Measurements from ENCODE around the gene FGD4.
"Not testable (repeated sequence)": the region's sequence is repeated elsewhere in the genome, so short reads cannot be mapped to it uniquely, and the experiment has no call there.

FGD4 gene

DNA sequence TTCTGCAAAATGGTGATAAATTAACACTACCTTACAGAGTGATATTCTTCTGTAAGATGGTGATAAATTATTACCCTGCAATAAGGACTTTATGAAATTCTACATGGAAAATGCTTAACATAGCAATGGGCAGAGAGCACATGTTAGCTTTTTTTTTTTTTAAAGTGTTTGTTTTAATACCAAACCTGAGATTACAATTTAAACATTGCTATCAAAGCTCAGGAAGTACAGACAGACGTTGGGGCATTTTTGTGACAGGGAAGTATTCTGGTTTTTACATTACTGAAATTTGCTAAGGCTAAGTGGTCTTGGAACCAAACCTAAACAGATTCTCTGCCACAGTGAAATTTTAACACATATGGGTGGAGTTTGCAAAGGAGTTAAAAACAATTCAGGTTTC, 133.1 kb downstream of the FGD4 start:
- H3K4me1 ChIP-seq (ENCODE audit: control insufficient read depth, insufficient read depth, low read length), result peaks cover 18% of the 10 kb centered on the region
- no peak for DNase-seq (ENCODE audit: low read depth)
- no peaks in the 10 kb centered on the region for H3K9me3 ChIP-seq (ENCODE audit: control insufficient read depth, low read length)
- no peak overlapping the region for H3K9ac ChIP-seq (ENCODE audit: low read length)
- no peaks in the 10 kb centered on the region for H3K36me3 ChIP-seq (ENCODE audit: control insufficient read depth, insufficient read depth, low read length, severe bottlenecking)
- H3K4me3 ChIP-seq (ENCODE audit: low read length), result no peak overlapping the region
- H3K27me3 ChIP-seq (replicated peaks; ENCODE audit: control insufficient read depth, insufficient read depth, low read length), result no peaks in the 10 kb centered on the region

GRCh38 chr12:32532951-32533350, 133.6 kb downstream of the FGD4 start:
- Histone ChIP-seq H3K27me3 (replicated peaks; ENCODE audit: control insufficient read depth, insufficient read depth, low read length) (no peaks in the 10 kb centered on the region), H3K4me1 (ENCODE audit: control insufficient read depth, insufficient read depth, low read length) (peaks cover 20% of the 10 kb centered on the region), H3K4me3 (ENCODE audit: low read length) (no peak overlapping the region), H3K36me3 (ENCODE audit: control insufficient read depth, insufficient read depth, low read length, severe bottlenecking) (no peaks in the 10 kb centered on the region), H3K9ac (ENCODE audit: low read length) (no peak overlapping the region), H3K9me3 (ENCODE audit: control insufficient read depth, low read length) (no peaks in the 10 kb centered on the region)
- DNase-seq (ENCODE audit: low read depth), result no peak

GRCh38 chr12:32533506-32533905, 134.1 kb downstream of the FGD4 start:
- Histone ChIP-seq H3K4me1 (ENCODE audit: control insufficient read depth, insufficient read depth, low read length) (peaks cover 26% of the 10 kb centered on the region), H3K4me3 (ENCODE audit: low read length) (peak overlapping the region; percentile 82), H3K9ac (ENCODE audit: low read length) (peak overlapping the region; percentile 92)
- not testable (repeated sequence) for H3K36me3 ChIP-seq (ENCODE audit: control insufficient read depth, insufficient read depth, low read length, severe bottlenecking); H3K9me3 ChIP-seq (ENCODE audit: control insufficient read depth, low read length); H3K27me3 ChIP-seq (replicated peaks; ENCODE audit: control insufficient read depth, insufficient read depth, low read length); DNase-seq (ENCODE audit: low read depth)

DNA sequence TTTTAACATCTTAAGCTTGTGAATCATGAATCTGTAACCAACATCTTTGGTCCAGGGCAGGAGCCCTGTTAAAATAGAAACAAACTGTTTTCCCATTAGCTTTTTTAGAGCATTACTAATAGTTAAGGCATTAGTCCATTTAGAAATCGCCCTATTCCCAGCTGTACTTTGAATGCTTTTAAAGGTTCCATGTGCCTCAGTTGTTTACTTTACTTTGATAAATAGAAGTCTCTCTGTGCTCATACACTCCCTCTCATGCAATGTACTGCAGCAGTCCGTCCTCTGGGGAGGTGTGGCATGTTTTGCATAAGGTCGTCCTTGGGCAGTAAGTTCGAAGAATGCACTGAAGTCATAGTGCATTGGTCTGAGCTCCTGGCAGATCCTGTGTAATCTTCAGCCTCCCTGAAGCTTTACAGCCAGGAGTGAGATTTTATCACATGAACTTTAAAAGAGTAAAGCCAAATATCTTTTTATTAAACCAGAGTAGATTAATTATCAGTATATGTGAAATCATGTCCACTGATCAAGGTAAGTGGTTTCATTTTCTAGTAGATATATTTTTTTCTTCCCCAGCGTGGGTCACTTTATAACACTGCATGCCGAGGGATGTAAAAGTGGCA, 134.7 kb downstream of the FGD4 start:
- Histone ChIP-seq H3K27me3 (replicated peaks; ENCODE audit: control insufficient read depth, insufficient read depth, low read length) (no peaks in the 10 kb centered on the region), H3K9ac (ENCODE audit: low read length) (peak overlapping the region; percentile 92), H3K4me1 (ENCODE audit: control insufficient read depth, insufficient read depth, low read length) (peaks cover 29% of the 10 kb centered on the region), H3K36me3 (ENCODE audit: control insufficient read depth, insufficient read depth, low read length, severe bottlenecking) (no peaks in the 10 kb centered on the region), H3K4me3 (ENCODE audit: low read length) (peak overlapping the region; percentile 82), H3K9me3 (ENCODE audit: control insufficient read depth, low read length) (no peaks in the 10 kb centered on the region)
- DNase-seq (ENCODE audit: low read depth), result peak; percentile 86

DNA sequence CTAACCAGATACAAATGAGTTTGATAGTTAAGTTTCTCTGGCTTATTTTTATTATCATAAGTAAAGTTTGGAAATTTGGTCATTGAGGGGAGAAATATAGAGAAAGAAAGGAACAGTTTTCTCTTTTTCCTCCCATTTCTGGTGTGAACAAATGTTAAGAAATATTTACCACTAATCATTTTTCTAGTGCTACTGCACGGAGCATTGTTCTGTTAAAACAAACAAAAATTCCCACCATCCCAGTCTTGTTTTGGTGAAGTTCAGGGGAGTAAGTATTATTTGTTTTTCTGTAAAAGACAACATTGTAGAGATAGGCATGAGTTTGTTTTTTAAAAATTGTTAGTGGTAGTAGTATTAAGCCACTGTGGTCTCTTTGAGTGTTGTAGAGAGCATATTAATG, 135.3 kb downstream of the FGD4 start:
- Histone ChIP-seq H3K9me3 (ENCODE audit: control insufficient read depth, low read length) (no peaks in the 10 kb centered on the region), H3K9ac (ENCODE audit: low read length) (peak overlapping the region; percentile 92), H3K36me3 (ENCODE audit: control insufficient read depth, insufficient read depth, low read length, severe bottlenecking) (no peaks in the 10 kb centered on the region), H3K27me3 (replicated peaks; ENCODE audit: control insufficient read depth, insufficient read depth, low read length) (no peaks in the 10 kb centered on the region), H3K4me3 (ENCODE audit: low read length) (peak overlapping the region; percentile 82), H3K4me1 (ENCODE audit: control insufficient read depth, insufficient read depth, low read length) (peaks cover 35% of the 10 kb centered on the region)
- no peak for DNase-seq (ENCODE audit: low read depth)

GRCh38 chr12:32535288-32535999, 136.1 kb downstream of the FGD4 start:
- Histone ChIP-seq H3K36me3 (ENCODE audit: control insufficient read depth, insufficient read depth, low read length, severe bottlenecking) (no peaks in the 10 kb centered on the region), H3K4me1 (ENCODE audit: control insufficient read depth, insufficient read depth, low read length) (peaks cover 41% of the 10 kb centered on the region), H3K9ac (ENCODE audit: low read length) (peak overlapping the region; percentile 92), H3K9me3 (ENCODE audit: control insufficient read depth, low read length) (no peaks in the 10 kb centered on the region), H3K27me3 (replicated peaks; ENCODE audit: control insufficient read depth, insufficient read depth, low read length) (no peaks in the 10 kb centered on the region), H3K4me3 (ENCODE audit: low read length) (peak overlapping the region; percentile 82)
- peak; percentile 78 for DNase-seq (ENCODE audit: low read depth)

DNA sequence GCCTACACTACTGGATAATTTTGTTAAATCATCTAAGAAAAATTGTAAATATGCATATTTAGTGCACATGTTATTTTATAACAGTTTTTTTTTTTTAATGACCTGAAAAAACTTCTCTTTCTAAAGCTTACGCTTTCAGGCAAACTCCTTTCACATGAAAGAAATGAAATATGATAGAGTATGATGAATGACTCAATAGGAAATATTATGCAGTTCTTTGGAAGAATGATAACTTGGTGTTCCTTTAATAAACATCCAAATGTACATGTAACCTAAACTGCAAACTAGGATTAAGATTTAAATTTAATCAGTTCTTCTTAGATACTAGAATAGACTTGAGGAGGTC, 136.6 kb downstream of the FGD4 start:
- peak overlapping the region; percentile 92 for H3K9ac ChIP-seq (ENCODE audit: low read length)
- peak overlapping the region; percentile 82 for H3K4me3 ChIP-seq (ENCODE audit: low read length)
- no peaks in the 10 kb centered on the region for H3K36me3 ChIP-seq (ENCODE audit: control insufficient read depth, insufficient read depth, low read length, severe bottlenecking)
- peak; percentile 56 for DNase-seq (ENCODE audit: low read depth)
- no peaks in the 10 kb centered on the region for H3K27me3 ChIP-seq (replicated peaks; ENCODE audit: control insufficient read depth, insufficient read depth, low read length)
- H3K4me1 ChIP-seq (ENCODE audit: control insufficient read depth, insufficient read depth, low read length), result peaks cover 45% of the 10 kb centered on the region
- H3K9me3 ChIP-seq (ENCODE audit: control insufficient read depth, low read length), result no peaks in the 10 kb centered on the region

DNA sequence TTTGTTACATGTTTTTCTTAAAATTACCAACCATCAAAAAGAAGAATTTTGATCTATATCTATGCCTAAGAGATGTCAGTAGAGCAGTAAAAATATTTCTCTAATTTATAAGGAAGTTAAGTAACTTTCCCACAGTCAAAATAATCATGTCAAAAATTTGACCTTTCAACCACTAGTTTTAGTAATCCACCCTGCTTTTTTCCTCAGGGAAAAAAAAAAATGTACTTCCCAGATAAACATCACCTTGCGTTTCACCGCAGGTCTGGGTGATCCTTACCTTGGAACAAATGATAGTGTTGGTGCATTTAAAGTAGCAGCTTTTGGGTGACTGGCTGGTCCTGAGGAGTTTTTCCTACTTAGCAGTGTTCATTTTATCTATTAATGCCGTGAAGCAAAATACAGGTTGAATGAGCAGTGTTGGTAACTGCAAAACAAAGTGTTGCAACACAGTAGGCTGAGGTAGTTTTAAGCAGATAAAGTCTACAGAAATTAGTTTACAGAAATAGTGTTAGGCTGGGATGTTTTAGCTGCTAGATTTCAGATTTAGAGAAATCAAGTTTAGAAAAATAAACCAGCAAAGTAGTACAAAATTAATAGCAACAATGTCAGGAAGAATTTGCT, 142.5 kb downstream of the FGD4 start:
- Histone ChIP-seq H3K36me3 (ENCODE audit: control insufficient read depth, insufficient read depth, low read length, severe bottlenecking) (no peaks in the 10 kb centered on the region), H3K27me3 (replicated peaks; ENCODE audit: control insufficient read depth, insufficient read depth, low read length) (no peaks in the 10 kb centered on the region), H3K9ac (ENCODE audit: low read length) (peak overlapping the region; percentile 38), H3K4me1 (ENCODE audit: control insufficient read depth, insufficient read depth, low read length) (peaks cover 64% of the 10 kb centered on the region), H3K4me3 (ENCODE audit: low read length) (peak overlapping the region; percentile 35), H3K9me3 (ENCODE audit: control insufficient read depth, low read length) (no peaks in the 10 kb centered on the region)
- DNase-seq (ENCODE audit: low read depth), result no peak

- H3K9me3 ChIP-seq (ENCODE audit: control insufficient read depth, low read length), result no peaks in the 10 kb centered on the region
- no peak for DNase-seq (ENCODE audit: low read depth)
- H3K9ac ChIP-seq (ENCODE audit: low read length), result peak overlapping the region; percentile 38
- H3K36me3 ChIP-seq (ENCODE audit: control insufficient read depth, insufficient read depth, low read length, severe bottlenecking), result no peaks in the 10 kb centered on the region
- H3K4me3 ChIP-seq (ENCODE audit: low read length), result peak overlapping the region; percentile 35
- no peaks in the 10 kb centered on the region for H3K27me3 ChIP-seq (replicated peaks; ENCODE audit: control insufficient read depth, insufficient read depth, low read length)
- peaks cover 58% of the 10 kb centered on the region for H3K4me1 ChIP-seq (ENCODE audit: control insufficient read depth, insufficient read depth, low read length)
Observed at GRCh38 chr12:32542428-32543229, 143.3 kb downstream of the FGD4 start.

- H3K4me3 ChIP-seq (ENCODE audit: low read length), result no peak overlapping the region
- no peak overlapping the region for H3K9ac ChIP-seq (ENCODE audit: low read length)
- peaks cover 63% of the 10 kb centered on the region for H3K4me1 ChIP-seq (ENCODE audit: control insufficient read depth, insufficient read depth, low read length)
- no peaks in the 10 kb centered on the region for H3K27me3 ChIP-seq (replicated peaks; ENCODE audit: control insufficient read depth, insufficient read depth, low read length)
- no peak for DNase-seq (ENCODE audit: low read depth)
- no peaks in the 10 kb centered on the region for H3K36me3 ChIP-seq (ENCODE audit: control insufficient read depth, insufficient read depth, low read length, severe bottlenecking)
- no peaks in the 10 kb centered on the region for H3K9me3 ChIP-seq (ENCODE audit: control insufficient read depth, low read length)
Observed at GRCh38 chr12:32544893-32545292, 145.5 kb downstream of the FGD4 start.

- H3K4me3 ChIP-seq (ENCODE audit: low read length), result no peak overlapping the region
- H3K4me1 ChIP-seq (ENCODE audit: control insufficient read depth, insufficient read depth, low read length), result peaks cover 65% of the 10 kb centered on the region
- H3K9me3 ChIP-seq (ENCODE audit: control insufficient read depth, low read length), result no peaks in the 10 kb centered on the region
- no peaks in the 10 kb centered on the region for H3K36me3 ChIP-seq (ENCODE audit: control insufficient read depth, insufficient read depth, low read length, severe bottlenecking)
- no peak overlapping the region for H3K9ac ChIP-seq (ENCODE audit: low read length)
- no peaks in the 10 kb centered on the region for H3K27me3 ChIP-seq (replicated peaks; ENCODE audit: control insufficient read depth, insufficient read depth, low read length)
- DNase-seq (ENCODE audit: low read depth), result no peak
Observed at GRCh38 chr12:32545413-32545980, 146.1 kb downstream of the FGD4 start.
